Activated naive CD4-positive, alpha-beta T cell treated with anti-CD3 and anti-CD28 coated beads, Interleukin-2, amount 50 U/mL, for 24 hours (primary cell): ENCODE measurements around the gene ANKS1A.
A peak's percentile ranks its signal among the peaks of the same experiment; 100 is the strongest.

ENCODE experiments used
- H3K27ac Mint-ChIP-seq: one replicate; pipeline ENCODE4 v1.8.0; 2021; ENCODE audit warnings: mild to moderate bottlenecking, mixed read lengths
- H3K27me3 Mint-ChIP-seq: one replicate; pipeline ENCODE4 v1.8.0; 2021; ENCODE audit warnings: mixed read lengths
- H3K36me3 Mint-ChIP-seq: one replicate; pipeline ENCODE4 v1.8.0; 2021; ENCODE audit warnings: mixed read lengths
- H3K4me1 Mint-ChIP-seq: one replicate; pipeline ENCODE4 v1.8.0; 2021; ENCODE audit warnings: mixed read lengths
- H3K4me3 Mint-ChIP-seq: one replicate; pipeline ENCODE4 v1.8.0; 2021; ENCODE audit warnings: mild to moderate bottlenecking, mixed read lengths
- H3K9me3 Mint-ChIP-seq: one replicate; pipeline ENCODE4 v1.8.0; 2021; ENCODE audit warnings: mixed read lengths

ANKS1A gene

DNA sequence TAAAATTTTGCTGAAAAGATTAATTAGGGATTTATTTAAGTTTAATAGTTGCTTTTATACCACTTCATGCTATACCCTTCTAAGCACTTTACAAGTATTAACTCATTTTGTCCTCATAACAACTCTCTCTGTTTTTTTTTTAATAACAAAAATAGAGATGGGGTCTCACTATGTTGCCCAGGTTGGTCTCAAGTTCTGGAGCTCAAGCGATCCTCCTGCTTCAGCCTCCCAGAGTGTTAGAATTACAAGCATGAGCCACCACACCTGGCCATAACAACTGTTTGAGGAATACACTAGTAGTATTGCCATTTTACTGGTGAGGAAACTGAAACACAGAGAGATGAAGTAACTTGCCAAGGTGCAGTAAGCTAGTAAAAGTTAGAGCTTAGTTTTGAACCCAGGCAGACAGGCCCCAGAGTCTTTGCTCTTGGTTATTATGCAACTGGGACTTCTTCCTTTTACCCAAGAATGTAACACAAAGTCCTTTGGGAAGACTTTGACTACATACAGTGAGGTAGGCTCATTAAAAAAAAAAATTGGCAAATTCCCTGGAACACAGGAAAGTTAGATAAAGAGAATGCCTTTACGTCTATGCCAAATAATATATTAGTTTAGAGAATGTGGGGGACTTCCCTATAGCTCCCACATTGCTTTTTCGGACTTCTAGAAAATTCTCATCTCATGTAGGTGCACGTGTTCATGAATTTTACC is 11.4 kb downstream of the ANKS1A start:
- Mint-ChIP-seq H3K4me1 (peaks cover 9% of the 10 kb centered on the region), H3K27me3 (no peaks in the 10 kb centered on the region), H3K4me3 (no peak overlapping the region), H3K9me3 (no peaks in the 10 kb centered on the region), H3K27ac (no peak overlapping the region), H3K36me3 (peaks cover 2% of the 10 kb centered on the region)

DNA sequence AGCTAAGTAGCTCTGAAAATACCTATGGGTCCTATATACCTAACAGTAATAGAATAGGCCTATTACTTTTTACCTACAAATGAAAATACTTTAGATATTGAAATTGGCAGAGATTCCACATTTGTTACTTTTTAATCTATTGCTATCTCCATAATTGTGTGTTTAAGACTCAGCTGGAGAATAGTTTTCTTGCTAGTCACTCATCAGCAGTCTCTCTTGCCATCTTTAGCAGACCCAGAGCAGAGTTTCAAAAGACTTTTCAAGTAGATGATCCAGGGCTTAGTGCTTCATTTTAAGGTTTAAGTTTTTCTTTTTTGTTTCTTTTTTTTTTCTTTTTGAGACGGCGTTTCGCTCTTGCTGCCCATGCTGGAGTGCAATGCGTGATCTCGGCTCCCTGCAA is 12.9 kb downstream of the ANKS1A start:
- H3K4me1 Mint-ChIP-seq, result peaks cover 9% of the 10 kb centered on the region
- H3K27ac Mint-ChIP-seq, result no peak overlapping the region
- no peaks in the 10 kb centered on the region for H3K9me3 Mint-ChIP-seq
- H3K4me3 Mint-ChIP-seq, result no peak overlapping the region
- no peaks in the 10 kb centered on the region for H3K27me3 Mint-ChIP-seq
- H3K36me3 Mint-ChIP-seq, result peaks cover 4% of the 10 kb centered on the region

DNA sequence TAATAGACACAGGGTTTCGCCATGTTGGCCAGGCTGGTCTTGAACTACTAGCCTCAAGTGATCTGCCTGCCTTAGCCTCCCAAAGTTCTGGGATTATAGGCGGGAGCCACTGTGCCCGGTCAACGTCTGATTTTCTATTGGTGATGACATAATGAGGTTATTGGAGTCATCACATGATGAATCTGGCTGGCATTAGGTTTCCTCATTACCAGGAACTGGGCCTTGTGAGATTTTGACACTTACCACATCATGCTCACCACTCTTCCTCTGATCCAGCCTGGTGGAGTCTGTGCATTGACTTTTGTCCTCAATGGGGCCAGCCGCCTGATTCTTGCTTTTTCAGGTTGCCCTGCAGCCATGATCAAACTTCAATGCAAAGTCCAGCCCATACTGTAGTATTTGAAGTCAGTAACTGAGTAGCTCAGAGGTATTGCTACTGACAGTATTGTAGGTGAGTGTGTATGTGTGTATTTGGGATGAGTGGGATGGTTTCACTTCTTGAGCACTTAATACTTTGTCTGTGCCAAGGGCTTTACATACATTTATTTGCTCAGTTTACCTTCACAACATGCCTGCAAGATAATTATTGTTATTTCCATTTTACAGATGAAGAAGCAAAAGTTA is 16.0 kb downstream of the ANKS1A start:
- Mint-ChIP-seq H3K4me1 (peaks cover 21% of the 10 kb centered on the region), H3K9me3 (no peaks in the 10 kb centered on the region), H3K36me3 (peaks cover 2% of the 10 kb centered on the region), H3K27me3 (no peaks in the 10 kb centered on the region), H3K4me3 (no peak overlapping the region), H3K27ac (no peak overlapping the region)

DNA sequence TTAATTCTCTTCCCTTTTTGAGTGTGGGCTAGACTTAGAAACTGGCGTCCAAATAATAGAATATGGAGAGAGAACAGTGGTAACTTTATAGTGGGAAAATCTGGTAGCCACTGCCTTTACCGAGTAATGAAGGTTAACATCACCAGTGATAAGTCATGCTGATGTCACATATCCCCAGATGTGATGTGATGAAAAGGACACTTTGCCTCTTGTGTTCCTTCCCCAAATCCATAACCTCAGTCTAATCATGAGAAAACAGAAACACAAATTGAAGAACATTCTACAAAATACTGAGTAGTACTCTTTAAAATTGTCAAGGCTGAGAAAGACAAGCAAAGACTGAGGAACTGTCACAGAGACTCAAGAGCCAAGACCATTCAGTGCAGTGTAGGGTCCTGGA is 17.8 kb downstream of the ANKS1A start:
- no peak overlapping the region for H3K27ac Mint-ChIP-seq
- no peaks in the 10 kb centered on the region for H3K27me3 Mint-ChIP-seq
- H3K4me3 Mint-ChIP-seq, result no peak overlapping the region
- peaks cover 34% of the 10 kb centered on the region for H3K4me1 Mint-ChIP-seq
- peaks cover 2% of the 10 kb centered on the region for H3K36me3 Mint-ChIP-seq
- no peaks in the 10 kb centered on the region for H3K9me3 Mint-ChIP-seq

DNA sequence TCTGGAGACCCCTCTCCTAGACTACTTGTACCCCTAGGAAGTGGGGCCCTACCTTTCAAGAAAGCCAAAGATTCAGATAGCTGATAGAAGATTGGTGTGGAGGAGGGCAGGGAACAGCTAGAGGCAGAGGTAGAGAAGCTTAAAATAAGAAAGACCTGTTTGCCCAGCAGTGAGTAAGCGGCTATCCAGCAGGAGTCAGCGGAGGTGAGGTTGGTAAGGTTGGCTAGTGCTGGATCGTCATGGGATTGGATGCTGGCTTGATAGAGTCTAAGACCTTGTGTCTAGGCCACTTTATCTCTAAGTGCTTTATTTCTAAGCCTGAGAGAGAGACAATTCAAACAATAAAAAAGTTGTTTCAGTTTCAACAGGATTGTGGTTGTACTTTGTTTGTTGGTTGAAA is 19.1 kb downstream of the ANKS1A start:
- no peak overlapping the region for H3K4me3 Mint-ChIP-seq
- H3K36me3 Mint-ChIP-seq, result peaks cover 2% of the 10 kb centered on the region
- no peaks in the 10 kb centered on the region for H3K9me3 Mint-ChIP-seq
- no peaks in the 10 kb centered on the region for H3K27me3 Mint-ChIP-seq
- H3K27ac Mint-ChIP-seq, result no peak overlapping the region
- peaks cover 47% of the 10 kb centered on the region for H3K4me1 Mint-ChIP-seq

DNA sequence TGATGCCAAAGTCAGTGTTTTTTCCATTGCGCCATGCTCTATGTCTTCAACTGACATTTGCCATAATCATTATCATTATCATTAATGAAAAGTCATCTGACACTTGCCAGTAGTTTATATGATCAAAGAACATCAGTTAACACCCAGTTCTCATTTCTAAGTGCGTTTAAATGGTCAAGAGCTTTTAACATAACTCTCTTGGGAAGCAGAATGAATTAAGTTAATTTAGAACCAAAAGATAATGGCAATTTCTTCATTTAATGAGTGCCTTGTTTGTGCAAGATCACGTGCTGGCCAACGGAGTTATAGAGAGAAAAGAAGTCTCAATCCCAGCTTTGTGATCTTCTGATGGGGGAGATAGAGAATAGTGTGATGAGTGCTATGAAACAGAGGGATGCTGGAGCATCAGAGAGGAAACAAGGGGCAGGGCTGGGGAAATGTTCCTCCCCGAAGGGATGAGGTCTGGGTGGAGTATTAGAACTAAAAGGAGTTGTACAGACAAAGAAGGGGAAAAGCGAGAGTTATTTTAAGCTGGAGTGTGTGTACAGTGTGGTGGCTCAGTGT is 20.3 kb downstream of the ANKS1A start:
- H3K27me3 Mint-ChIP-seq, result no peaks in the 10 kb centered on the region
- H3K36me3 Mint-ChIP-seq, result peaks cover 2% of the 10 kb centered on the region
- H3K4me1 Mint-ChIP-seq, result peaks cover 52% of the 10 kb centered on the region
- H3K4me3 Mint-ChIP-seq, result no peak overlapping the region
- no peaks in the 10 kb centered on the region for H3K9me3 Mint-ChIP-seq
- H3K27ac Mint-ChIP-seq, result no peak overlapping the region

DNA sequence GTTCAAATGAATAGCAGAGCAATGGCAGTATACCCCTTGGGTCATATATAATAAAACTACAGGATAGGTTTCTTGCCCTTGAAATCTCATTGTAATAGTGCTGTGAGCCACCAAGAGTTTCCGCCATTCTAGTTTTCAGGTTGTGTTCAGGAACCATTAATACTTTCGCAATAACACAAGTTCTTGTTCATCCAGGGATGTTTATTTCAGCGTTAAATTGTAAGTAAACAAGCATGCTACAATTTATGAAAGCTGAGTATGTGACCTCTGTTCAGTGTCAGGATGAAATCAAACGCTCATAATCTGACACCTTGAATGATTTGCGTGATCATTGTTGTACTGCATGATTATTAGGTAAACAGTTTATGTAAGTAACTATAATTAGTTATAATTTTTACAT is 22.8 kb downstream of the ANKS1A start:
- no peaks in the 10 kb centered on the region for H3K27me3 Mint-ChIP-seq

DNA sequence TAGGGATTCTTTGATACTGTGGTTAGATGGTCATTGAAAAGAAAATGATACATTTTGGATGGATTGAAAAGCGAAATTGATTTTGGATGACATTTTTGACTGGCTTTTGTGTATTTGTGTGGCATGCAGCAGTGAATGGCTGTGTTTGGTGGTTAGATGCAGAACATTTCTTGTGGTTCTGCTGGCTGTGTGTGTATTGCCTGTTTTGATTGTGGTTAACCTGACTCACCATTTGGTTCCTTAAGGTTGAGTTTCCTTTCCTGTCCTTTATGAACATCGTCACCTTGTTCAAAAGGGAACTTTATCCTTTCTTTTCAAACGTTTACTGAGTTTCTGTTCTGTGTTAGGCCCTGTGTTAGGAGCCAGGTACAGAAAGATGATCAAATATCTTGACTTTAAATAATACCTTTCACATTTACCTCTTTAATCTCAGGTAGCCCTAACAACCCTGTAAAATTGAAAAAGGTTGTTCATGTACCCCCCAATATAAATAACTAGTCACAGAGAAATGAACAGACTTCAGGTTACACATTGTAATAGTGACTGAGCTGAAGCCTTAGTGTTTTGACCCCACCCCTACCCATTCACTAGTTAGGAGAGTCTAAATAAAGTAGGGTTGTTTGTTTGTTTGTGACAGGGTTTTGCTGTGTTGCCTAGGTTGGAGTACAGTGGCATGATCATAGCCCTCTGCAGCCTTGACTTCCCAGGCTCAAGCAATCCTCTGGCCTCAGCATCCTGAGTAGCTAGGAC is 23.8 kb downstream of the ANKS1A start:
- no peaks in the 10 kb centered on the region for H3K9me3 Mint-ChIP-seq
- H3K27ac Mint-ChIP-seq, result peak overlapping the region; percentile 4
- H3K27me3 Mint-ChIP-seq, result no peaks in the 10 kb centered on the region
- peaks cover 44% of the 10 kb centered on the region for H3K4me1 Mint-ChIP-seq
- peaks cover under 1% of the 10 kb centered on the region for H3K36me3 Mint-ChIP-seq
- H3K4me3 Mint-ChIP-seq, result peak overlapping the region; percentile 8

More for the DNA sequence above, 22.8 kb downstream of the ANKS1A start:
- Mint-ChIP-seq H3K9me3 (no peaks in the 10 kb centered on the region), H3K36me3 (no peaks in the 10 kb centered on the region), H3K4me1 (peaks cover 44% of the 10 kb centered on the region), H3K4me3 (no peak overlapping the region), H3K27ac (no peak overlapping the region)

DNA sequence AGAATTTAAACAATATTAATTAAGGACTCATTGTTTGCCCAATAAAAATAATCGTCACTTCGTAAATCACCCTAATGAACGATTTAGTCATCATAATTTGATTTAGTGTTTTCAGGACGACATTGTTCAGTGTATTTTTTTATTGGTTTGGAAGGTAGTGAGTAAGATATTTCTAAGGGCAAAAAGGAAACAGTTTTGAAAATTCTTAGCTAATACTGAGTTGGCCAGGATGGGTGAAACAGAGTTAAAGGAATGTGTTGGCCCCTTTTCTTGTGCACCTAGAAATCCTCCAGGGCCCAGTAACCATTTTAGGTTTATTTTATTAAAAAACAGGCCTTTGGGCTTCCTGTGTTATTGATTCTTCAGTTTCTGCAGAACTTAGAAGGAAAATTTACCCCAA is 25.3 kb downstream of the ANKS1A start:
- H3K9me3 Mint-ChIP-seq, result no peaks in the 10 kb centered on the region
- H3K4me3 Mint-ChIP-seq, result no peak overlapping the region
- H3K36me3 Mint-ChIP-seq, result peaks cover 2% of the 10 kb centered on the region
- no peaks in the 10 kb centered on the region for H3K27me3 Mint-ChIP-seq
- no peak overlapping the region for H3K27ac Mint-ChIP-seq
- peaks cover 38% of the 10 kb centered on the region for H3K4me1 Mint-ChIP-seq

DNA sequence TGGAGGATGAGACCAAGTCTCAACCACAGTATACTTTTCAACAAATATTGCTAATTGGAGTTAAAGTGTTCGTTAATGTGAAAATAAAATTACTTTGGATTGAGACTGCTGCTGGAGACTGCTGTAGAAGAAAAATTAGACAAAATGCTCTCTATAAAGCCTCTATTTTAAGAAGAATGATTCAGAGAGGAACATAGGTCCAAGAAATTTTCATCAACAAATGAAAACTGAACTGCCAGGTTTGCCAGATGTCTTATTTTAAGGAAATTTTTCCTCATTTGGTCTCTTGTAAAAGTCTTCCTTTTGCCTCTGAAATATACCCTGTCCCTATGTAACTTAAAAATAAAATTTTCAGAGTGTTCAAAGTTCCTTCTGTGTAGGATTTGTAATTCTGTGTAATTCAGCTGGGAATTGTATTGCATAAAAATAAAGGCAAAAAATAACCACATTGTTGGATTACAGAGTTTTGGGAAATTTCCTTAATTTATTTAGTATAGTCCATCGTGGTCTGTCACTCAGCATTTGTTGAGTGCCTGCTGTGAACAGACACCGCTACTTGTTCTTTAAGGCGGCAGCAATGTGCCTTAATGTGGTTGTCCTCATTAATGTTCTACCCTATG is 27.4 kb downstream of the ANKS1A start:
- no peaks in the 10 kb centered on the region for H3K27me3 Mint-ChIP-seq
- no peaks in the 10 kb centered on the region for H3K9me3 Mint-ChIP-seq
- no peak overlapping the region for H3K4me3 Mint-ChIP-seq
- no peak overlapping the region for H3K27ac Mint-ChIP-seq
- peaks cover 4% of the 10 kb centered on the region for H3K36me3 Mint-ChIP-seq
- peaks cover 22% of the 10 kb centered on the region for H3K4me1 Mint-ChIP-seq

DNA sequence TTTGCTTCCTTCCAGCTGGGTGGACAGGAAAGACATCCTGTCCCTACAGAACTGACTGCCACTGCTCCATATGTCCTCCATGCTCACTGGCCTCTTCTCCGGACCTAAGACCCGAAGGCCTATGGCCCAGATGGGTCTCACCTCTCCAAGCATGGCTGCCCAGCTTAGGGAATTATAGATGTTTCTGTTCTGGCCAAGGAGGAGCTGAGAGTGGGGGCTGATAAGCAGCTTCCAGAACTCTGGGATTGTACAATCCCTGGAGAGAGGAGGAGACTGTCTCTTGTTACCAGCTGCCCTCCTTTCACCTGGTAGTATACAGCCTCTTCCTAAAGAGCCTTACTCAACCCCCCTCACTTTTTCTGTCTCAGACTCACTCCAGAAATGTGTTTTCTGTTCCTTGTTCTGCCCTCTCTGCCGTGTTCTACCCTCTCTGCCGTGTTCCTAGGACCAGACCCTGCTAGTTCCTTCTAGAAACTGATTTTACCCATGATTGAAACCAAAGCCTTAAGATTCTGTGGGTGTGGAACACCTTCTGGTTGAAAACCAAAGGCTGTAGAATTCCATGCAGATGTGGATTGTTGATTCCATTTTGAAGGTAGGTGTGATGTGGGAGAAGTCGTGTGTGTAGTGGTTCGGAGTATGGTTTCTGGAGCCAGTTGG is 28.7 kb downstream of the ANKS1A start:
- H3K36me3 Mint-ChIP-seq, result peaks cover 4% of the 10 kb centered on the region
- peaks cover 10% of the 10 kb centered on the region for H3K4me1 Mint-ChIP-seq
- H3K4me3 Mint-ChIP-seq, result no peak overlapping the region
- H3K9me3 Mint-ChIP-seq, result no peaks in the 10 kb centered on the region
- H3K27me3 Mint-ChIP-seq, result no peaks in the 10 kb centered on the region
- H3K27ac Mint-ChIP-seq, result no peak overlapping the region

DNA sequence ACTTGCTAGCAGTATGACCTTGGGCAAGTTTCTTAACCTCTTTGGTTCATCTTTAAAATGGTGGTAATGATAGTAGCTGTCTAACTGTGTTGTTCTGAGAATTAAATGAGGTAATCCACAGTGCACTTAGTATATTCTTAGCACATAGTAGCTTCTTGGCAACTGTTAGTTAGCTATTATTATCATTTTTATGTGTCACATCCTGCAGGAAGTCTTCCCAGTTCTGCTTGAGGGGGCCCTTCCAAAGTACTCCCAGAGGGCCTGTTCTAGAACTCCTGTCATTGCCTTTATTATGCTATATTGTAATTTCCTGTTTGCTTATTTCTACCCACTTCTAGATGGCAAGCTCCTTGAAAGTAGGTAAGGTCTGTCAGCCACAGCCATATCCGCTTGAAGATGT is 30.6 kb downstream of the ANKS1A start:
- no peaks in the 10 kb centered on the region for H3K27me3 Mint-ChIP-seq
- no peak overlapping the region for H3K4me3 Mint-ChIP-seq
- H3K9me3 Mint-ChIP-seq, result no peaks in the 10 kb centered on the region
- H3K4me1 Mint-ChIP-seq, result no peaks in the 10 kb centered on the region
- H3K36me3 Mint-ChIP-seq, result peaks cover 4% of the 10 kb centered on the region
- H3K27ac Mint-ChIP-seq, result no peak overlapping the region

DNA sequence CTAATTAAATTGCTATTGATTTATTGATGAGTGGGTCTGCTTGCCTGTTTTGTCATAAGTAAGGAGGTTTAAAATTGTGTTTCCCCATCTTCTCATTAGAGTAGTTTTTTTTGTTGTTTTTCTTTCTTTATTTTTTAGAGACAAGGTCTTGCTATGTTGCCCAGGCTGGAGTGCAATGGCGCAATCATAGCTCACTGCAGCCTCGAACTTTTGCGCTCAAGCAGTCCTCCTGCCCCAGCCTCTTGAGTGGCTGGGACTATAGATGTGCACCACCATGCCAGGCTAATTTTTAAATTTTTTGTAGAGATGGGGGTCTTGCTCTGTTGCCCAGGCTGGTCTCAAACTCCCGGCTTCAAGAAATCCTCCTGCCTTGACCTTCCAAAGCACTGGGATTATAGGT is 31.0 kb downstream of the ANKS1A start:
- Mint-ChIP-seq H3K4me1 (no peaks in the 10 kb centered on the region), H3K4me3 (no peak overlapping the region), H3K27ac (no peak overlapping the region), H3K9me3 (no peaks in the 10 kb centered on the region), H3K36me3 (peaks cover 4% of the 10 kb centered on the region), H3K27me3 (no peaks in the 10 kb centered on the region)

DNA sequence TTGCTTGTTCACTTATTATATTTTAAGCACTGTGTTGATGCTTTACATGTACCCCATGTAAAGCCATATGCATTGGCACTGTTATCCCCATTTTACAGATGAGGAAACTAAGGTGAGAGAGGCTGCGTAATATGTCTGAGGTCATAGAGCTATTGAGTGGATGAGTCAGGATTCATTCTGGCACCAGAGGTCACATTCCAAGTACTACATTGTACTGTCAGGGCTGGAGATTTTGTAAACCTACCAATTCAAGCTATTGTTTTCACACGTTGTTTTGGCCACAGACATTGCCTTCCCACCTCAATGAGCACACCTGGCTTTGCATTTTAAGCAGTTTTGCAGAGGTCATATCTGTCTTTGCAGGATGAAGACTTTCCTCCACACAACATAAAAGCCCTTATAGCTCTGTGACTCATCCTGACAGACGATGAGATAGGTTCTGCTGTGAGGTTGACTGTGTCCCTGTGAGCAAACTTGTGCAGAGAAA is 33.2 kb downstream of the ANKS1A start:
- Mint-ChIP-seq H3K27ac (no peak overlapping the region), H3K27me3 (no peaks in the 10 kb centered on the region), H3K9me3 (no peaks in the 10 kb centered on the region), H3K36me3 (peaks cover 4% of the 10 kb centered on the region), H3K4me3 (no peak overlapping the region), H3K4me1 (no peaks in the 10 kb centered on the region)
